ENCODE measurements around the gene TMEM255A. TPM values are rescaled to one million over a fixed set of nuclear protein-coding genes. Genes with fewer than 3 reads are reported as not detected.

The TMEM255A gene
- total RNA-seq, 1 experiment from 2014 or later = 0.07 TPM

- peak; percentile 81 for DNase-seq (ENCODE audit: extremely low read depth, low read depth)
Measured at GRCh38 chrX:120308959-120309872, 2.0 kb downstream of the TMEM255A start.

- no peak for DNase-seq (ENCODE audit: extremely low read depth, low read depth)
Measured at GRCh38 chrX:120308558-120308957, 2.7 kb downstream of the TMEM255A start.

- no peak for DNase-seq (ENCODE audit: extremely low read depth, low read depth)
Measured at GRCh38 chrX:120306630-120307029, 4.6 kb downstream of the TMEM255A start.

- DNase-seq (ENCODE audit: extremely low read depth, low read depth) = no peak
Measured at GRCh38 chrX:120305531-120306141, 5.6 kb downstream of the TMEM255A start.

GRCh38 chrX:120304256-120304655, 7.0 kb downstream of the TMEM255A start:
- DNase-seq (ENCODE audit: extremely low read depth, low read depth) = no peak

GRCh38 chrX:120302434-120302833, 8.8 kb downstream of the TMEM255A start:
- DNase-seq (ENCODE audit: extremely low read depth, low read depth) = no peak

- DNase-seq (ENCODE audit: extremely low read depth, low read depth) = no peak
Measured at GRCh38 chrX:120301960-120302359, 9.3 kb downstream of the TMEM255A start.

GRCh38 chrX:120301497-120301896, 9.8 kb downstream of the TMEM255A start:
- DNase-seq (ENCODE audit: extremely low read depth, low read depth) = no peak

- no peak for DNase-seq (ENCODE audit: extremely low read depth, low read depth)
Measured at GRCh38 chrX:120299928-120300327, 11.3 kb downstream of the TMEM255A start.

GRCh38 chrX:120297923-120298322, 13.3 kb downstream of the TMEM255A start:
- DNase-seq (ENCODE audit: extremely low read depth, low read depth) = no peak

GRCh38 chrX:120294651-120295050, 16.6 kb downstream of the TMEM255A start:
- DNase-seq (ENCODE audit: extremely low read depth, low read depth) = no peak

- no peak for DNase-seq (ENCODE audit: extremely low read depth, low read depth)
Measured at GRCh38 chrX:120293015-120293414, 18.2 kb downstream of the TMEM255A start.

- DNase-seq (ENCODE audit: extremely low read depth, low read depth) = no peak
Measured at GRCh38 chrX:120291211-120291610, 20.1 kb downstream of the TMEM255A start.

GRCh38 chrX:120290107-120290506, 21.2 kb downstream of the TMEM255A start:
- DNase-seq (ENCODE audit: extremely low read depth, low read depth) = no peak

- no peak for DNase-seq (ENCODE audit: extremely low read depth, low read depth)
Measured at GRCh38 chrX:120287513-120288112, 23.6 kb downstream of the TMEM255A start.

- no peak for DNase-seq (ENCODE audit: extremely low read depth, low read depth)
Measured at GRCh38 chrX:120286733-120287512, 24.3 kb downstream of the TMEM255A start.

GRCh38 chrX:120282697-120283096, 28.6 kb downstream of the TMEM255A start:
- DNase-seq (ENCODE audit: extremely low read depth, low read depth) = no peak

- DNase-seq (ENCODE audit: extremely low read depth, low read depth) = no peak
Measured at GRCh38 chrX:120281761-120282160, 29.5 kb downstream of the TMEM255A start.

- DNase-seq (ENCODE audit: extremely low read depth, low read depth) = no peak
Measured at GRCh38 chrX:120281021-120281624, 30.1 kb downstream of the TMEM255A start.

GRCh38 chrX:120274958-120275357, 36.3 kb downstream of the TMEM255A start:
- no peak for DNase-seq (ENCODE audit: extremely low read depth, low read depth)

Data from NCI-H460 (cell line).